Gastrocnemius medialis (tissue), 4 donors: ENCODE measurements around the gene C2CD4A.

ENCODE experiments used
- CTCF ChIP-seq, 5 experiments: fragments of 450-650 bp in 3 of 5; fragments of 200-600 bp in 2 of 5; sonication (generic) in 2 of 5; IDR thresholded peaks in 4 of 5; conservative IDR thresholded peaks in 1 of 5; 1 replicate in 4 of 5; 2 replicates in 1 of 5; pipeline ENCODE4 v1.5.1; 2016 to 2019; ENCODE audit warnings: antibody characterized with exemption in 5 of 5, mild to moderate bottlenecking in 3 of 5, moderate library complexity in 3 of 5
- POLR2A ChIP-seq, 2 donors: fragments of 450-650 bp; IDR thresholded peaks; one replicate each; pipeline ENCODE4 v1.6.1; 2017; ENCODE audit warnings: antibody characterized with exemption in 2 of 2, mild to moderate bottlenecking in 2 of 2, moderate library complexity in 2 of 2

GRCh38 chr15:62046078-62046743, 20.6 kb upstream of the C2CD4A start:
- TF ChIP-seq POLR2A (IDR thresholded peaks at IDR 0.05) (no peak), CTCF (IDR thresholded peaks at IDR 0.05 in 4 of 5, conservative IDR thresholded peaks at IDR 0.05 in 1 of 5) (no peak)
